H1 (cell line): ENCODE results near the gene STEAP3. TPM values are rescaled to one million over a fixed set of nuclear protein-coding genes. Genes with fewer than 3 reads are reported as not detected.

ENCODE experiments used
- CTCF ChIA-PET: fragments of 300-600 bp; sonication (Branson Sonifier 250); formaldehyde crosslinking; loops from one replicate; lab custom pipeline; 2021; ENCODE audit not compliant: partially characterized antibody; lab: Charles Lee
- POLR2A ChIA-PET: fragments of 300-600 bp; sonication (Branson Sonifier 250); formaldehyde crosslinking; loops from one replicate; lab custom pipeline; 2021; ENCODE audit warnings: inconsistent platforms; ENCODE audit not compliant: partially characterized antibody; lab: Charles Lee
- DNase-seq, 2 experiments: peaks; one replicate each; pipeline versions ENCODE4 v3.0.0 to v3.0.0-alpha.2; 2010 to 2022; ENCODE audit warnings: low spot score in 2 of 2, low read depth in 1 of 2, mixed read lengths in 1 of 2
- FAIRE-seq: peaks from 2 replicates; lab custom pipeline; 2011; peaks lifted over from hg19 to GRCh38; lab: Jason Lieb, UNC
- H2AFZ ChIP-seq: 2 replicates; pipeline ENCODE4 v1.8.1; 2012; ENCODE audit warnings: low read length, inconsistent platforms
- H2AK5ac ChIP-seq: 2 replicates; pipeline ENCODE4 v1.6.1; 2013; ENCODE audit warnings: low read depth, low read length
- H2BK120ac ChIP-seq: replicated peaks from 2 replicates; pipeline ENCODE3; 2013; ENCODE audit warnings: low read depth, low read length, inconsistent platforms
- H2BK12ac ChIP-seq: 2 replicates; pipeline ENCODE4 v1.6.1; 2013; ENCODE audit warnings: low read depth, low read length
- H2BK15ac ChIP-seq: 2 replicates; pipeline ENCODE4 v1.6.1; 2013; ENCODE audit warnings: low read length
- H2BK20ac ChIP-seq: 2 replicates; pipeline ENCODE4 v1.6.1; 2013; ENCODE audit warnings: low read length
- H2BK5ac ChIP-seq: 2 replicates; pipeline ENCODE4 v1.6.1; 2013; ENCODE audit warnings: low read depth, low read length
- H3K14ac ChIP-seq: 2 replicates; pipeline ENCODE4 v1.6.1; 2013; ENCODE audit warnings: inconsistent platforms; ENCODE audit not compliant: insufficient read length
- H3K18ac ChIP-seq: 2 replicates; pipeline ENCODE4 v1.6.1; 2013; ENCODE audit warnings: low read length; ENCODE audit errors: extremely low read depth
- H3K23ac ChIP-seq: 2 replicates; pipeline ENCODE4 v1.6.1; 2013; ENCODE audit warnings: inconsistent platforms; ENCODE audit not compliant: insufficient read length
- H3K23me2 ChIP-seq: 2 replicates; pipeline ENCODE4 v1.6.1; 2013; ENCODE audit warnings: low read depth, low read length
- H3K27ac ChIP-seq: 2 replicates; pipeline ENCODE4 v1.6.1; 2011; ENCODE audit warnings: low read depth, low read length, inconsistent platforms
- H3K27me3 ChIP-seq, 4 experiments: replicated peaks in 1 of 4; 1 replicate in 1 of 4; 2 replicates in 3 of 4; pipeline versions ENCODE4 v1.6.1 to v1.8.1; 2011 to 2013; ENCODE audit warnings: low read length in 3 of 4, mild to moderate bottlenecking in 3 of 4, inconsistent platforms in 2 of 4, mixed read lengths in 2 of 4, moderate library complexity in 1 of 4; ENCODE audit not compliant: control insufficient read depth in 3 of 4, insufficient read depth in 3 of 4; ENCODE audit errors: extremely low read depth in 1 of 4
- H3K36me3 ChIP-seq, 4 experiments: 2 replicates each; pipeline versions ENCODE4 v1.6.1 to v1.8.1; 2011 to 2013; ENCODE audit warnings: mild to moderate bottlenecking in 4 of 4, low read length in 3 of 4, moderate library complexity in 2 of 4, control low read depth in 1 of 4, inconsistent platforms in 1 of 4; ENCODE audit not compliant: insufficient read depth in 4 of 4, control insufficient read depth in 2 of 4
- H3K4ac ChIP-seq: replicated peaks from 2 replicates; pipeline ENCODE3; 2013; ENCODE audit warnings: low read length, low read depth, mixed read lengths, inconsistent platforms; ENCODE audit not compliant: insufficient read length
- H3K4me1 ChIP-seq, 4 experiments: replicated peaks in 1 of 4; 1 replicate in 1 of 4; 2 replicates in 3 of 4; pipeline versions ENCODE4 v1.6.1 to v1.8.1; 2011 to 2013; ENCODE audit warnings: low read length in 3 of 4, inconsistent platforms in 2 of 4, mixed read lengths in 1 of 4; ENCODE audit not compliant: insufficient read depth in 4 of 4, control insufficient read depth in 3 of 4
- H3K4me2 ChIP-seq, 2 experiments: 2 replicates each; pipeline versions ENCODE4 v1.6.1 to v1.8.1; 2011 to 2013; ENCODE audit warnings: low read depth in 2 of 2, low read length in 2 of 2, control low read depth in 1 of 2, inconsistent platforms in 1 of 2, mild to moderate bottlenecking in 1 of 2; ENCODE audit not compliant: insufficient read depth in 1 of 2
- H3K4me3 ChIP-seq, 4 experiments: fragments of 200-600, 300-600 bp in 1 of 4; sonication (generic), shearing (Covaris generic), sonication (Bioruptor Twin) in 1 of 4; 2 replicates each; pipeline versions ENCODE4 v1.5.1 to v1.8.1; 2011 to 2016; ENCODE audit warnings: low read length in 4 of 4, low read depth in 3 of 4, control low read depth in 2 of 4, inconsistent platforms in 2 of 4, mild to moderate bottlenecking in 2 of 4, mixed read lengths in 1 of 4, moderate library complexity in 1 of 4; ENCODE audit not compliant: insufficient read depth in 2 of 4; ENCODE audit errors: extremely low read depth in 1 of 4
- H3K56ac ChIP-seq: replicated peaks from 2 replicates; pipeline ENCODE3; 2013; ENCODE audit warnings: low read depth, mild to moderate bottlenecking, mixed read lengths, low read length, inconsistent platforms; ENCODE audit not compliant: insufficient read length
- H3K79me1 ChIP-seq: 2 replicates; pipeline ENCODE4 v1.6.1; 2013; ENCODE audit warnings: low read depth, low read length, control low read depth
- H3K79me2 ChIP-seq, 2 experiments: 2 replicates each; pipeline versions ENCODE4 v1.6.1 to v1.8.1; 2012 to 2013; ENCODE audit warnings: low read length in 2 of 2, mild to moderate bottlenecking in 2 of 2, inconsistent platforms in 1 of 2; ENCODE audit not compliant: insufficient read depth in 2 of 2, control insufficient read depth in 1 of 2
- H3K9ac ChIP-seq, 4 experiments: replicated peaks in 1 of 4; 1 replicate in 1 of 4; 2 replicates in 3 of 4; pipeline versions ENCODE4 v1.6.1 to v1.8.1; 2011 to 2013; ENCODE audit warnings: low read depth in 3 of 4, low read length in 3 of 4, control low read depth in 2 of 4, mild to moderate bottlenecking in 2 of 4, moderate library complexity in 2 of 4, inconsistent platforms in 1 of 4; ENCODE audit errors: extremely low read depth in 1 of 4
- H3K9me3 ChIP-seq, 2 experiments: 2 replicates each; pipeline versions ENCODE4 v1.6.1 to v1.8.1; 2012 to 2013; ENCODE audit warnings: mild to moderate bottlenecking in 2 of 2, moderate library complexity in 2 of 2, control low read depth in 1 of 2, inconsistent platforms in 1 of 2, low read depth in 1 of 2, low read length in 1 of 2, mixed read lengths in 1 of 2; ENCODE audit not compliant: insufficient read depth in 2 of 2
- H4K20me1 ChIP-seq, 2 experiments: replicated peaks in 1 of 2; 2 replicates each; pipeline versions ENCODE3 to v1.8.1; 2011 to 2013; ENCODE audit warnings: inconsistent platforms in 2 of 2, low read length in 2 of 2, mild to moderate bottlenecking in 1 of 2; ENCODE audit not compliant: insufficient read depth in 2 of 2, control insufficient read depth in 1 of 2
- H4K5ac ChIP-seq: 2 replicates; pipeline ENCODE4 v1.6.1; 2013; ENCODE audit warnings: low read length, low read depth, mixed read lengths, inconsistent platforms; ENCODE audit not compliant: insufficient read length
- H4K8ac ChIP-seq: 2 replicates; pipeline ENCODE4 v1.8.0; 2013; ENCODE audit warnings: mild to moderate bottlenecking, moderate library complexity, low read length, inconsistent platforms; ENCODE audit not compliant: insufficient read depth; ENCODE audit errors: extremely low read depth
- H4K91ac ChIP-seq: replicated peaks from 2 replicates; pipeline ENCODE3; 2013; ENCODE audit warnings: low read length, mixed read lengths, inconsistent platforms; ENCODE audit not compliant: insufficient read length
- CBX8 ChIP-seq: fragments of 300-800, 300-1000 bp; sonication (generic); IDR thresholded peaks from 2 replicates; pipeline ENCODE4 v1.7.1; 2016; ENCODE audit warnings: low read depth, low read length, borderline replicate concordance
- JUND ChIP-seq: IDR thresholded peaks from 2 replicates; pipeline ENCODE4 v1.6.1; 2011; ENCODE audit warnings: mild to moderate bottlenecking, improper control_type of control experiment, low read length
- WGBS, 2 experiments: shearing (Covaris generic) in 1 of 2; methylation state at CpG; one replicate each; pipeline versions ENCODE4 v1.1.6 to v1.1.7; 2013 to 2015; ENCODE audit warnings: low lambda C conversion rate in 2 of 2, mixed read lengths in 2 of 2, inconsistent platforms in 1 of 2, low coverage in 1 of 2, missing lambda C conversion rate in 1 of 2; ENCODE audit not compliant: insufficient replicate concordance in 2 of 2, insufficient coverage in 1 of 2, insufficient read length in 1 of 2; ENCODE audit errors: extremely low coverage in 1 of 2, missing lambda C conversion rate in 1 of 2; 5-methylcytosine and 5-hydroxymethylcytosine counted together
- polyA plus RNA-seq, 7 experiments: library from polyadenylated mRNA; depleted of rRNA in 3 of 7; stranded (reverse) in 5 of 7; unstranded in 2 of 7; fragments of >200 nt in 5 of 7; fragments of 200-250 nt in 2 of 7; gene quantifications; 1 replicate in 5 of 7; 2 replicates in 1 of 7; 4 replicates in 1 of 7; pipeline versions ENCODE4 v1.2.1 to v1.2.3, GENCODE V29; 2011 to 2013; ENCODE audit warnings: missing spikeins in 2 of 7, mixed read lengths in 2 of 7
- total RNA-seq: library from RNA; stranded (reverse); fragmentation: NEBNext Ultra II Directional; extraction: Animal tissue kit (Norgen Biotek cat#: 25700); gene quantifications from 2 replicates; pipeline ENCODE4 v1.2.1, GENCODE V29; 2021

The STEAP3 gene
- total and polyA plus RNA-seq, 2 of the 8 experiments (the other 6 are each of a cell fraction or from before 2014, with no cell fraction given) = 21.7 to 27.9 TPM

DNA sequence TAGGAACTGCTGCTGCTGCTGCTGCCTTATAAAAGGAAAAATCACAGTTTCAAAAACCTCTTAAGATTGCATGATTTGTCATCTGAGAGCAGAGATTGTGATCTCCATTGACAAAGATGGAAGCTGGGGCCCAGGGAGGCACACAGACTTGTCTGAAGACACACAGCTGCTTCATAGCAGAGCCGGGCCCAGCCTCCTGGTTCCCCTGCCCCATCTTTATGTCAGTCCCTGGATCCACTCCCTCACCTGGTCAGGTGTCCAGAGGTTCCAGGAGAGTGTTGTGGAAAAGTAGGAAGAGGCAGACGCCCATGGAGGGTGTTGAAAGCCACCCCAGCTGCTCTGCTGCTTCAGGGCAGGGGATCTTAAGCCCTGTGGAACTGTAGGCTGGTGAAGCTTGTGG, 20.0 kb downstream of the STEAP3 start:
- Histone ChIP-seq H2AFZ (no peak overlapping the region), H3K79me2 (no peaks in the 10 kb centered on the region), H2BK15ac (no peak overlapping the region), H3K79me1 (no peaks in the 10 kb centered on the region), H4K91ac (no peak overlapping the region), H3K4me3 (no peak overlapping the region), H3K23me2 (no peaks in the 10 kb centered on the region), H3K18ac (no peak overlapping the region), H3K14ac (no peak overlapping the region), H3K4me2 (no peak overlapping the region), H3K4ac (no peak overlapping the region), H3K4me1 (peaks cover 6 to 17% (median 9%) of the 10 kb centered on the region in 4 experiments), H3K9ac (no peak overlapping the region), H2BK5ac (no peak overlapping the region), H2BK12ac (no peak overlapping the region), H3K56ac (no peak overlapping the region), H2AK5ac (no peak overlapping the region), H3K27ac (no peak overlapping the region), H3K9me3 (no peaks in the 10 kb centered on the region), H3K23ac (no peak overlapping the region), H4K5ac (no peak overlapping the region), H2BK20ac (no peak overlapping the region), H3K27me3 (no peaks in the 10 kb centered on the region), H4K20me1 (peaks cover 2 to 6% of the 10 kb centered on the region in 2 experiments), H4K8ac (no peak overlapping the region), H3K36me3 (peaks cover 0 to 6% (median 0%) of the 10 kb centered on the region in 4 experiments; a peak in 3 of 8 replicates), H2BK120ac (no peak overlapping the region)
- FAIRE-seq (no peak), DNase-seq (no peak)
- 85% methylated on average over 2 of the region's 2 CpGs; no CpG with 5 or more reads in 1 of the 2 experiments for WGBS, 2 experiments
- TF ChIP-seq CBX8 (no peak), JUND (no peak)
- POLR2A ChIA-PET = no interaction called here
- CTCF ChIA-PET = interaction anchor here (0.7 to 5.0 kb wide), 8 partner anchors 10 to 1217 kb away, joined by 3 to 24 read pairs (median 3); no protein-coding TSS in a partner anchor
